HK-2 (cell line): ENCODE measurements around the gene KATNAL2.

ENCODE experiments used
- DNase-seq: peaks from one replicate; pipeline ENCODE4 v3.0.0-alpha.2; 2018; ENCODE audit not compliant: unreplicated experiment

Gene KATNAL2

DNA sequence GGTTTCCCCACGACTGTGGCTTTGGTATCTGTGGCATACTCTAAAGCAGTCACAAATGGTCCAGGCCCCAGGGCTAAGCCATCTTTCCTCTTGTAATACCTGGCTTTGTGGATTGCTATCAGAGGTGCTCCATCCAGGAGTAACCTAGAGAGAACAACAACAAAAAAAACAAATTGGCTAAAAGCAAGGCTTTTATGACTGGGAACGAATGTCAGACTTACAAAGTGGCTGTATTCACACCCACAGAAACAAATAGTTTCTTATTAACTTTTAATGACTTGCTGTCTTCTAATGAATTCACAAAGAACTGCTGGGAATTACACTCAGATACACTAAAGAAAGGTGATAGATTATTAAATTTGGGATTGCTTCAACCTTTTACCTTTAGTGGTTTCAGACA, 197.8 kb downstream of the KATNAL2 start:
- DNase-seq = no peak

DNA sequence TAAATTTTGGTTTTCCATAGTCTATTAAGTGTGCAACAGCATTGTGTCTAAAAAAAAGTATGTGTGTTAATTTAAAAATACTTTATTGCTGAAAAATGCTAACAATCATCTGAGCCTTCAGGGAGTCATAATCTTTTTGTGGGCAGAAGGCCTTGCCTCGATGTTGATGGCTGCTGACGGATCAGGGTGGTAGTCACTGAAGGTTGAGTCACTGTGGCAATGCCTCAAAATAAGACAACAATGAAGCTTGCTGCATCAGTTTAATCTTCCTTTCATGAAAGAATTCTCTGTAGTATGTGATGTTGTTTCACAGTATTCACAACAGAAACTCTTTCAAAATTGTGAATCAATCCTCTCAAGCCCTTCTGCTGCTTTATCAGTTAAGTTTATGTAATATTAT, 201.6 kb downstream of the KATNAL2 start:
- DNase-seq = no peak

DNA sequence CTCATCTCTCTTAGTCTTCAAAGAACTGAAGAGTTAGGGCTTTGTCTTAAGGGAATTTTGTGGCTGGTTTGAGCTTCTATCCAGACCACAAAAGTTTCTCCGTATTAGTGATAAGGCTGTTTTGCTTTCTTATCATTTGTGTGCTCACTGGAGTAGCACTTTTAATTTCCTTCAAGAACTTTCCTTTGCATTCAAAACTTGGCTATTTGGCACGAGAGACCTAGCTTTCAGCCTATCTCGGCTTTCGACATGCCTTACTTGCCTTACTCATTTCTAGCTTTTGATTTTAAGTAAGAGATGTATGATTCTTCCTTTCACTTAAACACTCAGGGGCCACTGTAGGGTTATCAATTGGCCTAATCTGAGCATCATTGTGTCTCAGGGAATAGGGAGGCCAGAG, 203.0 kb downstream of the KATNAL2 start:
- no peak for DNase-seq

DNA sequence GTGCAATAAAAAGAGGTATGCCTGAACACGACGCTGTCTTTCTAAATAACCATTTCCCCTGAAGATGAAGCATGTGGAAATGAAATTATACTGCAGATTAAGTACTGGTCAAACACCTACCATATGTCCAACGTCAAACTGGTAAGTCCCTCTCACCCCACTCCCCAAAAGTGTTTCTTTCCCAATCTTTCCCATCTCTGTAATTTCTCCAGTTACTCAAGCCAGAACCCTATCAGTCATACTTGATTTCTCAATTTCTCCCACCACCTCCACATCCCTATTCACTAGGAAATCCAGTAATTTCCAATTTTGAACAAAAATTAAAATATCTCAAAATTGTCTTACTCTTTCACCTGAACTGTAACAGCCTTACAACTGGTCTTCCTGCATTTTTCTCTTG, 203.7 kb downstream of the KATNAL2 start:
- DNase-seq = no peak

DNA sequence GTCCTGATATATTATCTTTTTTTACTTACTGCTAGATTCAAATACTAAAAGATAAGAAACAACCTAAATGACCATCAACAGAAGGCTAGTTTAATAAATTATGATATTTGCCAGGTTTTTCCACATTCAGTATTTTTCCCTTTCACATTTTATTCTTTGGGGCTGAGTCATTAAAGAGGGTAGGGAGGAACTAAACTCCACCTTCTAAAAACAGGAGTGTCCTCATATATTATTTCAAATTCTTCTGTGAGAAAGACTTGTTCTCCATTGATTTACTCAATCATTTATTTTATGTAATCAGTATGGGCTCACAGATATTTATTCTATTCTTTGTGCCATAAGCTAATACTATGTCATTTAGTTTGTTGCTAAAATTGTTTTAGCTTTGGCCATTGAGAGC, 223.9 kb downstream of the KATNAL2 start:
- no peak for DNase-seq

DNA sequence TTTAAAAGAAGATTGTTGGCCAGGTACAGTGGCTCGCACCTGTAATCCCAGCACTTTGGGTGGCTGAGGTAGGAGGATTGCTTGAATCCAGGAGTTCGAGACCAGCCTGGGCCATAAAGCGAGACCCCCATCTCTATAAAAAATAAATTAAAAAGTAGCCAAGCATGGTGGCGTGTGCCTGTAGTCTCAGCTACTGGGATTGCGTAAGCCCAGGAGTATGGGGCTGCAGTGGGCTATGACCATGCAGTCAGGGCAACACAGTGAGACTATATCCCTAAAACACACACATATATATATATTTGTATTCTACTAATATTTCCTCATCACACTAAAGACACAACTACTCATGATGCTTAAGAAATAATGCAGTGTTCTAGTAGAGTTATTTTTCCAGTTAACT, 225.8 kb downstream of the KATNAL2 start:
- DNase-seq = no peak

DNA sequence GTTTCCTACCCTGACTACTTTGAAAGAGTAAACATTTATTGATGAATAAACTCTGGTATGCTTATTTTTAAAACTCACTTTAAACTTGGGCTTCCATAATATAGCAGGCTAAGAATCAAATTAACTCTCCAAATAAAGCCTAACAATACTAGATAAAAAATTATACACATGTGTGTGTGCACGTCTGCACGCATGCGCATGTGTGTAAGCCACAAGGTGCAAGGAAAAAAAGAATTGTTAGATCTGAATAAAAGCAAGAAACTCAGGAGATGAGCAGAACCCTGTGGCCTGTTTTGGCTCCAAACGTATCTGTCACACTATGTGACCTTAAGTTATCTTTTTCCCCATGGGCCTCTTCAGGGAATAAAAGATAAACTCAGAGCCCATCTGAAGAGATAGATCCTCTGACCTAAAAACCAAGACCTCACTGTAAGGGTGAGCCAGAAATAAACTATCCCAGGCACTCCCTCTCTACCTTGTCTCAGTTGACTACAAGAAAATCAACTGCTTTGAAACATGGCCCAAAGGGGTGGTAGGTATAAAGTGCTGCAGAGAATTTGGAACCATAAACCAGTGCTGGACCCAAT, 226.6 kb downstream of the KATNAL2 start:
- no peak for DNase-seq

DNA sequence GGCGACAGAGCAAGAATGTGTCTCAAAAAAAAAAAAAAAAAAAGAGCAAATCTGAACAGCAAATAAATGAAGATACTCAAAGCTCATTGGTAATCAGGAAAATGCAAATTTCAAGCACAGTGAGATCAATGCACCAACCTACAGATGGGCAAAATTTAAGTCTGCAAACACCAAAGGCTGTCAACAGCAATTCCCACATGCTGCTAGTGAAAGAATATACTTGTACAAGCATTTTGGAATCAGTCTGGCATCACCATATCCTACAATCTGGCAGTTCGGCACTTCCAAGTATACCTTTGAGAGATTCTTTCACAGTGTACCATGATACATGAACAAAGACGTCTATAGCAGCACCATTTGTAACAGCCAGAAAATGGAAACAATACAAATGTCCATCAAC, 228.8 kb downstream of the KATNAL2 start:
- DNase-seq = no peak

DNA sequence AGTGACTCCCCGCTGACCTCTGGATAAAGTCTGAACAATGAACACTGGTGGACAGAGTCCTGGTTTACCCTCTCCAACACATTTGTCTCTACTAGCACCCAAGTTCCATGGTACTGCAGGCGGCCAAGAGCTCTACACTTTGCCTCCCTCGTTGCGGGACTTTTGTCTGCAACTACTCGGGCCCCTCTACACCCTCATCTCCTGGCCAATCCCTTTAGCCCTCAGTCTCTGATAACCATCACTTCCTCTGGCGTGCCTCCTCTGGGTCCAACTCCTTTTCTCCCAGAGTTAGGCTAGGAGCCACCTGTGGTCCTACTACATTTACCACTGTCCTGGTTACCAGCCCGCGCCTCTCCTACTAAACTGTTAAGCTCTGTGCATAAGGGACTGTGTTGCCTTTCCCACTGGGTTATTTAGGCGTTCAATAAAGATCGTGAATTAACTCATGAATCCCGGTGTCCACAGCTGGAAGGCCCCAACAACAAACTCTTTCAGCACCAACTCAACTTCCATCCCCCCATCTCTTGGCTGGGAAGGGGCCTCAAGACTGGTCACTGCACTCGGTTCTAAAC, 232.1 kb downstream of the KATNAL2 start:
- DNase-seq = peak; percentile 4

DNA sequence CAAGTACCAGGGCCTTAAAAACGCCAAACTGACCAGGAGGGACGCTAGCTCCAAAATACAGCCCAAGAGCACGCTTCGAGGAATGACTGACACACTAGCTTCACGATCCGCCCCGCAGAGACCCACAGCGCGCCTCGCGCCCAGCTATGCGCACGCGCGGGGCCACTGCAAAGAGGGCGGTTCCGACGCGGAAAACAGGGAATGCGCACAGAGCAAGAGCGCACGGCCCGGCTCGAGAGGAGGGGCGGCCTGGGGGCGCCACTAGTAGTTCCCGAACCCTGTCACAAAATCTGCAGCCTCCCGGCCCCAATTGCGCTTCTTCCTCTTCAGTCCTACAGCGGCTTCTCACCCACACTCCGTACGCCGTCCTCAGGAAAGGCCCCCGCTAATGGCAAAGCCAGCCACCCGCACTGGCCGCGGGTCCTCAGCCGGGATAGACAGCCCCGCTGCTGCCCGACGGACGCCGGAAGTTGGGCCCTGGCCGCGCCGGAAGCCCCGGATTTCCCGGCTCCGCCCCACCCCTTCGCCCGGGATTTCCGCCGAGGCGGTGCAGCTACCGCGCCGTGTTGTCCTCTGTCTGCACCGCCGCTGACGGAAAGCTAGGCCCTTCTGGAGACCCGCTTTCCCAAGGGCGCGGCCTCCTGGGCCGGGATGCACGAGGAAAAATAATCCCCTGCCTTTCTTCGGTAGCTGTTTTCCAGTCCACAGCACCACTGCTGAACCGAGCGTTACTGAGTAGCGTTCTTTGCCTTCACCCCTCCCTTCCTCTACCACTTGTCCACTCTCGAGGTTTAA, 232.8 kb downstream of the KATNAL2 start, which contains the start of gene HDHD2:
Gene HDHD2 (minus strand): TSS at position 472 of the 795 bp plus-strand sequence. CDS start 14,061 bp downstream, outside the sequence.
- peak; percentile 78 for DNase-seq

DNA sequence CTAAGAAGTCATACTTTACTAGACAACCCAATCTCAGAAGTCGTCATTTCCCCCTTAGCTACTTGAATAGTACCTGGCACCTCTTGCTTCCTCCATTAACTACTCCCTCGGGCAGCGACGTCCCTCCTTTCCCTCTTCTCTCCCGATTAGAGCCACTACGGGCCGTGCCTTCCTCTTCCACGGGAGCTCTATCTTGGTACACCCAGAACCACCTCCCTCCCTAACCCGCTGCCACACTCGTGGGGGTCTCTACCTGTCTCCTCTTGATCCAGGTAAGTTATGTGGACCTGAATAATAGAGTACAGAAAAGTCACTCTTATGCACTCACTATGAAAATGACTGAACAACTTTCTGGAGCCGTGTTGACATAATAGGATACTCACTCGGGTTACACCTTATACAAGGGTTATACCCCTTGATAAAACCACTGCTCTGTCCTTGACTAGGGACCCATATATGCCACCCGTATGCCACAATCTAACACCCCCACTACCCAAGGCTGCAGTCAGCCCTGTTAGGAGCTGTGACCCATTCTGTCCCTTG, 233.5 kb downstream of the KATNAL2 start:
- no peak for DNase-seq

DNA sequence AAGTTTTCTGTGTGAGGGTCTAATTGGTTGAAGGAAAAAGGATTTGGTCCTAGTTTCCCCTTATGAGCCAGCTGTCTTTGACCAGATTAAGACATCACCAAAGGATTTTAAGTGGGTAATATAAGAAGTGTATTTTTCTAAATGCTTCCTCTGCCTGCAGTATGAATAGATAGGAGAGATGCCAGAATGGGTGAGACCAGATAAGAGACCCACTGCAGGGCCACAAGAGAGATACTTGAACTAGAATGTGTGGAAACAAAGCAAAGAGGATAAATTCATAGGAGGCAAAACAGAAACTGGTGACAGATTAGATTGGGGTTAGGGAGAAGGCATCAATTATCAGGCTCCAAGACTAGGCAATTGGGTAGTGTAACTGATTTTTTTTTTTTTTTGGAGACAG, 234.0 kb downstream of the KATNAL2 start:
- DNase-seq = no peak
